ENCODE measurements around the gene MED9.

DNA sequence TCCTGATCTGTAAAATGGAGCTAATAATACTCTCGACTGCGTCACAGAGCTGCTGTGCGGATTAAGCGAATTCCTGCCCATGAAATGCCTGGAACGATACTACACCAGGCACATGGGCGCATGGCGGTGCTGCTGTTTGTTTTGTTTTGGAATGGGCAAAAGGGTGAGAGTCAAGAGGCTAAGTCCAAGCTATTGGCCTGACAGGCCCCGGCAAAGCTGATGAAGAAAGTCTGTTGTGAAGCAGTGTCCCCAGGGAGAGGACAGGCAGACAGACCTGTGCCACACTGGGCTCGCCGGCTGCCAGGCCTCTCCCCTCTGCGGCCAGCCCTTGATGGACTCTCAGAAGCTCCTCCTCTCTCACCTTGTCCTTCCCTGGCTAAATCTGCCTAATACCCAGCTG, 50.7 kb downstream of the MED9 start:
- TF ChIP-seq POLR2A (IDR thresholded peaks at IDR 0.05; ENCODE audit: low read depth, low read length) (no peak), POLR2AphosphoS5 (IDR thresholded peaks at IDR 0.05; ENCODE audit: low read depth, low read length) (no peak), PAX5 (IDR thresholded peaks at IDR 0.05; ENCODE audit: insufficient read depth, low read length, severe bottlenecking) (no peak), TAF1 (IDR thresholded peaks at IDR 0.05; ENCODE audit: low read depth, low read length) (no peak), SPI1 (IDR thresholded peaks at IDR 0.05; ENCODE audit: low read depth, low read length) (no peak)
